Measurements from ENCODE around the gene STUM. TPM values are rescaled to one million over a fixed set of nuclear protein-coding genes. Genes with fewer than 3 reads are reported as not detected.

Gene STUM
- total RNA-seq, 1 experiment from 2014 or later: 0.11 TPM

DNA sequence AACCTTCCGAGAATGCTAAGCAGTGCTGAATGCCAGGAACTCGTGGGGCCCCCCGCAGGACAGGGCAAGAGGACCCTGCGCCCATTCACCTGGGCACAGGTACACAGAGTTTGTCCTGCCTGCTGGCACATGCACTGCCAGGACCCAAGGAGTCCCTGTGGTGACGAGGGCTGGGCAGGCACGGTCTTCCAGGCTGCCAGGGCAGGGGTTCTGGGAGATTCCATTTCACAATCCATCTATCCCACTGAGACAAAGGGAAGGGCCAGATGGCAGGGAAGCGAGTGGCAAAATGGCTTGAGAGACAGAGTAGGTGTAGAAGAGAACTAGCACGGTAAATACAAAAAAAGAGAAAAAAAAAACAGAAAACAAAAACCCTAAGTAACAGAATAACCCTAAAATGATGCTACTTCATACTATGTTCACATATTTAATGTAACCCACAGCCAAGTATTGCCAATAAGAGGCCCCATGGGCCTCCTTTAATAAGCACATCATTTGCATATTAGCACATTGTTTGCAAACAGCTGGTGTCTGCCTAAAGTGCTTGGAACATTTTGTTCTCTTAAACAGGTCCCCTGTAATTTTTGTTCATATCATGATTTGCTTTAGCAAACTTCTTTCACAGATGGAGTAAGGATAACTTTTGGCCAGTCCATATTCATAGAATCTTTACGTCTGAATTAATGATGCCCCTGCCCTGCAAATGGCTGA is 83.8 kb downstream of the STUM start:
- WGBS (ENCODE audit: extremely low coverage, insufficient read length, low lambda C conversion rate): no CpG with 5 or more reads among the region's 9 CpGs

More for the DNA sequence above, 83.8 kb downstream of the STUM start:
- Histone ChIP-seq H4K8ac (replicated peaks; ENCODE audit: insufficient read length, low read depth, low read length) (no peak overlapping the region), H3K4me2 (ENCODE audit: insufficient read depth, insufficient read length, low read length) (no peak overlapping the region), H2BK12ac (ENCODE audit: insufficient read length, low read depth, low read length) (no peak overlapping the region), H2BK20ac (ENCODE audit: low read depth, low read length, poor library complexity, severe bottlenecking) (no peak overlapping the region), H4K91ac (ENCODE audit: insufficient read length, low read depth, low read length) (no peak overlapping the region), H2AK5ac (ENCODE audit: insufficient read length, low read length) (no peak overlapping the region), H3K18ac (ENCODE audit: insufficient read length, low read depth, low read length) (no peak overlapping the region), H3K9me3 (ENCODE audit: control insufficient read depth, low read depth, low read length) (no peaks in the 10 kb centered on the region), H3K56ac (ENCODE audit: insufficient read length, low read depth, low read length) (no peak overlapping the region), H3K79me1 (ENCODE audit: insufficient read depth, low read depth, low read length, poor library complexity, severe bottlenecking) (no peaks in the 10 kb centered on the region), H3T11ph (ENCODE audit: low read length) (no peak overlapping the region), H2AFZ (ENCODE audit: low read length) (no peak overlapping the region), H2BK5ac (ENCODE audit: insufficient read length, low read length) (no peak overlapping the region), H3K9ac (ENCODE audit: extremely low read depth, insufficient read length, low read length) (no peak overlapping the region), H3K27ac (ENCODE audit: insufficient read length, low read depth, low read length) (no peak overlapping the region), H4K5ac (ENCODE audit: insufficient read length, low read depth, low read length) (no peak overlapping the region), H3K23me2 (ENCODE audit: insufficient read length, low read depth, low read length, poor library complexity, severe bottlenecking) (no peaks in the 10 kb centered on the region), H3K79me2 (ENCODE audit: insufficient read depth, low read length) (no peaks in the 10 kb centered on the region), H4K20me1 (ENCODE audit: control insufficient read depth, insufficient read depth, insufficient read length) (no peaks in the 10 kb centered on the region), H2BK120ac (ENCODE audit: low read depth, low read length, poor library complexity, severe bottlenecking) (no peak overlapping the region), H3K14ac (ENCODE audit: insufficient read depth, low read length) (no peak overlapping the region; the same call in 1 of the 2 replicates), H3K4me1 (ENCODE audit: insufficient read depth, low read length) (no peaks in the 10 kb centered on the region), H2BK15ac (ENCODE audit: low read depth, low read length) (no peak overlapping the region), H3K4ac (ENCODE audit: low read depth, low read length) (no peak overlapping the region), H3K27me3 (ENCODE audit: insufficient read depth, low read length) (peaks cover 2% of the 10 kb centered on the region; the same call in 1 of the 2 replicates), H3K23ac (ENCODE audit: insufficient read length, low read depth, low read length) (no peak overlapping the region)
- H3K4me3 Mint-ChIP-seq: no peak overlapping the region
- peaks cover 15 to 21% of the 10 kb centered on the region in 2 experiments for H3K4me1 Mint-ChIP-seq
- peaks cover 0 to 4% (median 2%) of the 10 kb centered on the region in 3 experiments; a peak in 2 of 7 replicates for H3K36me3 Mint-ChIP-seq (ENCODE audit: insufficient read depth in 1 of 3, low read depth in 3 of 3)
- H3K27me3 Mint-ChIP-seq (ENCODE audit: low read depth): peaks cover 12% of the 10 kb centered on the region
- peak overlapping the region in 1 of 3 experiments; percentile 19; a peak in 2 of 7 replicates for H3K27ac Mint-ChIP-seq
- DNase-seq: no peak
- no peaks in the 10 kb centered on the region for H3K9me3 Mint-ChIP-seq
- TF ChIP-seq, protein P1, sequence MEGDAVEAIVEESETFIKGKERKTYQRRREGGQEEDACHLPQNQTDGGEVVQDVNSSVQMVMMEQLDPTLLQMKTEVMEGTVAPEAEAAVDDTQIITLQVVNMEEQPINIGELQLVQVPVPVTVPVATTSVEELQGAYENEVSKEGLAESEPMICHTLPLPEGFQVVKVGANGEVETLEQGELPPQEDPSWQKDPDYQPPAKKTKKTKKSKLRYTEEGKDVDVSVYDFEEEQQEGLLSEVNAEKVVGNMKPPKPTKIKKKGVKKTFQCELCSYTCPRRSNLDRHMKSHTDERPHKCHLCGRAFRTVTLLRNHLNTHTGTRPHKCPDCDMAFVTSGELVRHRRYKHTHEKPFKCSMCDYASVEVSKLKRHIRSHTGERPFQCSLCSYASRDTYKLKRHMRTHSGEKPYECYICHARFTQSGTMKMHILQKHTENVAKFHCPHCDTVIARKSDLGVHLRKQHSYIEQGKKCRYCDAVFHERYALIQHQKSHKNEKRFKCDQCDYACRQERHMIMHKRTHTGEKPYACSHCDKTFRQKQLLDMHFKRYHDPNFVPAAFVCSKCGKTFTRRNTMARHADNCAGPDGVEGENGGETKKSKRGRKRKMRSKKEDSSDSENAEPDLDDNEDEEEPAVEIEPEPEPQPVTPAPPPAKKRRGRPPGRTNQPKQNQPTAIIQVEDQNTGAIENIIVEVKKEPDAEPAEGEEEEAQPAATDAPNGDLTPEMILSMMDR (conservative IDR thresholded peaks at IDR 0.05): no peak

Data from H9 (cell line).